HG03196 (cell line): ENCODE measurements around the gene TPP2.

Source experiments
- ATAC-seq: cut with Tn5 transposase; IDR thresholded peaks from one replicate; pipeline ENCODE4 v1.9.1; 2021; ENCODE audit not compliant: unreplicated experiment

TPP2 gene

DNA sequence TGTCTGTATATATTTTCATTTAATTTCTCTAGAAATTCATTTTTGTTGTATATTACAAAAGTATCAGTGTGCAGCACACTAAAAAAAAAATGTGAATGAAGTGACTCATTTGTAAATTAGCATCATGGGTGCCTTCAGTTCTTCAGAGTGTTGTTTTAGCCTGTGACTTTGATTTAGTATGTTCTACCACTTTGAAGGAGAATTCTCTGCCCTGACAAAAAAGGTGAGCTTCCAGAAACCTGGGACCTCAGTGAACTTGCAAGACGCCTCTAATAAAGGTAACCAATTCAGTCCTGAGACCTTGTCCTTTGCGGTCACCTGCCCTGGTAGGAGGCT is 95.7 kb downstream of the TPP2 start:
- ATAC-seq, result no peak

DNA sequence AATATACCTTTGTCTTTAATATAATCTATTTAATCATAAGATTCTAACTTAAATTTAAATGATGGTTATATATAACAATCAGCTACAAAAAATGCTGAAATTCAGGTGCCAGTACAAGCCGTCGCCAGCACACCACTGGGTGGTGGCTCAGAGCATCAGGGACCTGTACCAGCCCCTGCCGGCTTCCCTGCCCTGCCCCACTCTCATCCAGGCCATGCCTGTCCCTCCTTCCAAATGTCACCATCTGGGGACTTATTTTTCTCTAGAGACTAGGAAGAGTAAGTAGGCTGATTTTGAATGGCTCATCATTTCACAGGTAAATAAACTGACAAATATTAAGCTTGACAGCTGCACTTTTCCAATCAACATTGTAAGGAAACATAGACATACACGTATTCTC is 96.5 kb downstream of the TPP2 start:
- ATAC-seq, result no peak

DNA sequence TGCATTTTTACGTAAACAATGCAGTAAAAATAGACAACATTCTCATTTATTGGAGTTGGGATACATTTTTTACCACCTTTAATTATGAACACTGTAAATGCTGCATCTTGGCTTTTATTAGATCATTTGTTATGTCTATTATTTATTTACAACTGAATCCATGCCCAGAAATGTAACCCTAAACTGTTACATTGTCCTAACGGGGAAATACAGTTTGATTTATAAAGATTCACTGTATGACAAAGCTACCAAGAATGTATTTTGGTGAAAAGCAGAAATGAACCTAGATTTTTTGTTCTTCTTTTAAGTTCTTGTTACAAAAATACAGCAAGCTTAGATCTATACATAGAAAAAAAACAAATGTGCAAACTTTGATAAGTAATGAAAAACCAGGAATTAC is 97.0 kb downstream of the TPP2 start:
- no peak for ATAC-seq

DNA sequence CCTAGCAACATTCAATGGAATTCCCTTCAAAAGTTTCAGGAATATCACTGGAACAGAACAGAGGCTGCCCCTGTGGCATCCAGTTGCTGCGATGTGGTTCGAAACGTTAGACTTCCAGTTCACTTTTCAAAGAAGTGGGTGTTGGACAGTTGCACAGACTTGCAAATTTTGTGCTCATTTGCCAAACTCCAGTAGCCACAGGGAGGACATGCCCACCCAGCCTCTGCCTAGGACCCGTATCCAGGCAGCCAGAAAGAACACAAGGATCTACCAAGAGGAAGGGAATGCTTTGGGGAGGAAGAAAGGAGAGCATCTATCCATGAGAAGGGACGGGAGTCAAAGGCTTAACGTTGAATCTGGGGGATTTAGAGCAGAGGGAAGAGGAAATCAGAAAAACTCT is 98.2 kb downstream of the TPP2 start, which contains the start of gene METTL21C:
Gene METTL21C (minus strand): TSS at position 108 of the 400 bp plus-strand sequence. CDS start 546 bp downstream, outside the sequence.
- ATAC-seq, result no peak

DNA sequence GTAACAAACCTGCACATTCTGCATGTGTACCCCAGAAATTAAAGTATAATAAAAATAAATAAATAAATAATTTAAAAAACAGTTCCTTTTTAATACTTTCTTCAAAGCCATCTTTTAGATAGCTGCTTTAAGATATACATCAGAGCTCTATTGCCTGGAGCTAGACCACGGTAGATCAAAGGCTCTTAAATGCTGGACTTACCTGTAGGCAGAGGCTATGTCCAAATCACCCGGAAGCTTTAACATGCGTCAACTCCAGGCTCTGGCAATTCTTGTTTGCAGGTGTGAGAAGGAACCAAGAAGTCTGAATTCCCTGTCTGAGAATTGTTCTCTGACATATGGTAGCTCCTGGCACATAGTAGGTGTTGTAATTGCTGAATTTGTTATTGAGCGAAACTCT is 99.7 kb downstream of the TPP2 start:
- ATAC-seq, result no peak

DNA sequence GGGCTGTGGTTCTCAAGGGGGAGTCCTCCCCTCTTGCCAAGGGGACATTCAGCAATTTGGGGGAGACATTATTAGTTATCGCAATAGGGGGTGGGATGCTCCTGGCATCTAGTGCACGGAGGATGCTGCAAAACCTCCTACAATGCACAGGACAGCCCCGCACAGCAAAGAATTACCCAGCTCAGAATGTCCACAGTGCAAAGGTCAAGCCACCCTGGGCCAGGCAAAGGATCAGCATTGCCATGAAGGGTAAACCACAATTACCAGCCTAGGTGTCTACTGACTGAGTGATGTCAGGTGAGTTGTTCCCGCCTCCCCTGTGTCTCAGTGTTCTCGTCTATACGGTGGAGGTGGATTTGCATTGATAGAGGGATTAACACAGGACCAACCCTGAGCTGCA is 100.5 kb downstream of the TPP2 start:
- ATAC-seq, result no peak

DNA sequence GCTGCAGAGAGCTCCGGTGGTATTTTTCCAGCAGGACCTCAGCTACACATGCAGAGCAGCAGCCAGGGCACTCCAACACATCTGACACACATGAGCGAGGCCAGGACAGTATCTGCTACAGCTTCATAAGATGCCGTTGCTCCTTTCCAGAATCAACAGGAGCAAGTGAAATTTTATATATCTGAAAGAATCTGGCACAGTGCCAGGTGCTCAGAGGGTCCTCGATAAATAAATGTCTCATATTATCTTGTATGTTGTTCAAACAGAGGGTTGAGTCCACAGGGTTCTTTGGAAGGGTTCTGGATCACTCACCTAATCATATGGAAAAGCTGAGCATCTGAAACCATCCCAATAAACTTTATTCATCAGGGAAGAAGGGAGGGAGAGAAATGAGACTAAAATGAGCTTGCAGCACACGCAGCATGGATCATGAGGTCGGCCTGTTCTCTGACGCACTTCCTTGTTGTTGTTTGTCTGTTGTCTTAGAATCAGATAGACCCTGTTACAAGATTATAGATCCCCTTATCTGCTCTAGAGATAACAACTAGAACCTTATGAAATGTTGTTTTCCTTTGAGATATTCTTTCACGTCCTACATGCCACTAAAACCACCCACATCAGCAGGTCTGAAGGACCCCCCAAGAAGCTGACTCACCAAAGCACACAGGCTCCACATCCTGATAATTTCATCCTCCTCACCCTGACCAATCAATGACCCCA is 101.3 kb downstream of the TPP2 start:
- ATAC-seq, result no peak

DNA sequence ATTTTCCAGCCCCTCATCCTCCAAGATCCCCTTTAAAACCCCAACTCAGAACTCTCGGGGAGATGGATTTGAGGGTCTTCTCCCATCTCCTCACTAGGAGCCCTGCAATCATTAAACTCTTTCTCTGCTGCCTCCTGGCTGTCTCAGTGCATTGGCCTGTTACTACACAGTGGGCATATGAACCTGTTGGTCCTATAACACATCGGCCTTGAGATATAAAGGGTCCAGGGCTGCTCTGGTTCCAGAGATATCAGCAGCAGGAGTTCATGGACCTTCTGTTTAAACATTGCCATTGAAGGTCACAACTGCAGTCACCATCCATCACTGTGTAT is 101.8 kb downstream of the TPP2 start:
- ATAC-seq, result no peak

DNA sequence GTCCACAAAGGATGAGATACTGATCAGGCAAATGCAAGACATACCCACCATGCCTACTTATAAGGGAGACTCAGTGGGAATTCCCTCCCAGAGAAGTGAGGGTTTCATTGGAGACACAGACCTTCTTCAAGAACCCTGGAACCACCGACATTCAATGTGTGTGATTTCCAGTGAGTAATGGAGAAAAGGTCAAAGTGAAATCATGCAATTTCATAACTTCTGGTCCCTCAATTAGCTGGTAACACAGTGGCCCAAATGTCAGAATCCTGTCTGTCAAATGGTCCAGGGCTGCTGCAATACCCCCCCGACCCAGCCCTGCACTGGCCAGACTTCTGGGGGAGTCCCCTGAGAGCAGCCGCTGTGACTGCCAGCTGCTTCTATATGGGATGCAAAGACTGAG is 102.7 kb downstream of the TPP2 start:
- ATAC-seq, result no peak

DNA sequence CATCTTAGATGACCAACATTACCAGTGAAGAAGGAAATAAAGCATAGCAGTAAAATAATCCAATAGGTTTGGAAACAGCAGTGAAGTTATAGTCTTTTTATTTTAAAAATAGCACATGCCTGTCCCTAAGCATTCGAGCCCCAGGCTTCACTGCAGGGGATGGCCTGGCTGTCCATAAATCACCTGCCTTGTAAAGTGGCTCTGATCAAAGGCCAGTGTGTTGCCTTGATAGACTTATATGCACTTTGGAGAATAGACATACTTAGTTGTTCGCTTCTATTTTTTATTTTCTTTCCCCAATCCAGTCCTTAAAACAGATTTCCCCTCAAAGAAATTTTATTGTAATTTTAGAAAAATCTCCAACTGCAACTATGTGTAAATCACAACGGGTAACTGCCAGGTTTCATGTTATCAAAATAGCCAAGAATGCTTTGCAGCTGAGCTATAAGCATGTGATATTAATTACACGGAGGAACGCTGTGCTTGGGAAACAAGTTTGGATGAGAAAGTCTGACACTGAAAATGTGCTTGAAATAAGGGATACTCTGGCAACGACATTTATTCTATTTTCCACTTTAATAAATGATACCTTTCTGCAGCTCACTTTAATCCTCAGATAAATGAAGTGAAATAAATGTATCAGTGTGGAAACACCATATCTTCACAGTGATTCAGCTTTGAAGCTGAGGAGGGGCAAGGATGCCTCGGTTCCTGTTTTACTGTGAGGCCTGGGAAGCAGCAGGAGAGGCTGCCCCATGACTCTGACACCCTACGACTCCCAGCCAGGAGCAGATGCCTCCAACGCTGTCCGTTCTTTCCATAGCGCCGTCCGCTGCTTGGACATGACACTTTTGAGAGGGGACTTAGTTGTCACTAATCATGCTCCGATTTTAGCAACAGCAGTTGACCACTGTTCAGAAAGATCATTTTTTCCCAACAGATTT is 103.6 kb downstream of the TPP2 start:
- no peak for ATAC-seq

DNA sequence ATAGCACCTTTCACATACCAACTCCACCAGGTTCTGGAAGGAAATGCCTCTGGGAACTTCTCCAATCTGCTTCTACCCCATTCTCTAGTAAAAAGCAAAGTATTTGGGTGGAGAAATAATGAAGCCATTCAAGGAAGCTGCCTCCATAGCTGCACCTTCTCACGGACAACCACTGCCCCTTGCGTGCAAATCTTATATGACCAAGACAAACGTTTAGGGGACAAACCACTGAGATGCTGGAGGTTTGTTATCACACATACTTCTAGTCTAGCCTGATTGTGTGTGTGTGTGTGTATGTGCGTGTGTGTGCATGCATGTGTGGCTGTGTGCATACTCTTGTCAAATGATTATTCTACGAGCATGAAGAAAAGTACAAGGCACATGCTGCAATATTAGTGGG is 104.5 kb downstream of the TPP2 start:
- ATAC-seq, result no peak

DNA sequence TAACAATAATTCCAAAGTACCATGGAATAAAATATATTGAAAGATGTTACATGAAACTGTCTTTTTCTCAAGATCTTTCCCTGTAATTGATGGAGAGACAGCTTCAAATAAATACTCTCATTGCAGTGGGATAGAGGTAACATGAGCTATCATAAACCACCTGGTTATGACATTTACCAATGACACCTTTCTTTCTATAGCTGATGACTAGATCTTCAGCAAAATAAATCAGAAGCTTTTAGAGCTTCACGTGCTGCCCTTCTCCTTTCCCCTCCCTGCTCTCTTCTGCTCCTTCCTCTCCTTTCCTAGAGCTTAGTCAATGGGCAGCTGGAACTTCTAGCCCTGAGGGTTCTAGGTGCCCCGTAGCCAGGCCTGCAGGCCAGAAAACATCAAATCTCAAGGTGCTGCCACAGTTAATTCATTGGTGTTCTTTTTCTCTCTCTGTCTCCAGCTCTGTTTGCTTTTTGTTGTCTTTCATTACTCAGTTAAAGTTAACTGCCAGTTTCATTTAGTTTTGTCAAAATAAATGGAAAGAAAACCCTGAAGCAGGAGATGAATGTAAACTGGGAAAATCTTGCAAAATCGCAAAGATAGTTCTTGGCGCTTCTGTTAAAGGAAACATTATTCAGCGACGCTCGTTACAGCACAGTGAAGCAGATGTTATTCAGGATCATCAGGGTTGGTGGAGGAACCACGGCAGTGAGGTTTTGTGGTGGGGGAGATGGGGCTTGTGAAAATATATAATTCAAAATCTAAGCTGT is 106.4 kb downstream of the TPP2 start:
- no peak for ATAC-seq

DNA sequence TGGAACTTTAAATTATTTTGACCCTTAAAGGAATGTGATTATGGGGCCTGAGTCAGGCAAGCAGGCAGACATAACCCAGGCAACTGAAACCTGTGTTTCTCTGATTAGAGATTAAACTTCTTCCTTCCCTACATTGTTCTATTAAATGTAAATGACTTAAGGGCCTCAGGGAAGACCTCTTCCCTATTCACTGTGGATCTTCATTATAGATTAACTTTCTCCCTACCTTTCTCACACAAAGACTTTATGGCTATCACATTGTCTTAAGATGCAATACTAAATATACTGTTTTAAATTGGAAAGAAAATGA is 106.9 kb downstream of the TPP2 start:
- ATAC-seq, result no peak

DNA sequence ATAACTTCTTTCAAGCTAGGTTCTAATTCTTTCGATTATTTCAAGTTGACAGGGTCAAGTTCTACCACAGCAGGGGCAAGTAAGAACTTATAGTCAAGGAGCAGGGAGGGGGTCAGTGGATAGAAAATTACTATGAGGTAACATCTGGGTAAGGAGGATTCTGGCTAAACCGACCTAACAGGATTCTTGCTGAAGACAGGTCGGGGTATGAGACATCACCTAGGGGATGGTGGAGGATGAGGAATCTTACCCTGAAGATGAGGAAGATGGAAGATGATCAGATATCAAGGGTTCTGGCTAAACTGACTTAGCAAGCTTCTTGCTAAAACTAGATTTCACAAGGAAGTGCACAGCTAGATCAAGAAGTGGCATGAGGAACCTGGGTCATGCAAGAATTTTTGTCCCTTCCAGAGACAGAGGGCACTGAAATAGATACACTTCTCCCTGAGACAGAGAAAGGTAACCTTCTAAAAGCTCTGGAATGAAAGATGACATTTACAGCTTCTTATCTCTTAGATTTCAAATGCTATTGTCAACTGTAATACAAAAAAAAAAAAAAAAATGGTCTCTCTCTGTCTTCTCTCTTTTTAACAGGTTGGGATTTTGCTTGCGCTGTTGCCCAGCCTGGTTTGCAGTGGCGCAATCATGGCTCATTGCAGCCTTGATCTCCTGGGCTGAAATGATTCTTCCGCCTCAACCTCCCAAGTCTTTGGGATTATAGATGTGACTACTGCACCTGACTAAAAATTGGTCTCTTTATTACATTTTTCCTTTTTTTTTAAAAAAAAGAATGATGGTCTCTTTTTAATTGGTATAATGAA is 107.7 kb downstream of the TPP2 start:
- no peak for ATAC-seq

DNA sequence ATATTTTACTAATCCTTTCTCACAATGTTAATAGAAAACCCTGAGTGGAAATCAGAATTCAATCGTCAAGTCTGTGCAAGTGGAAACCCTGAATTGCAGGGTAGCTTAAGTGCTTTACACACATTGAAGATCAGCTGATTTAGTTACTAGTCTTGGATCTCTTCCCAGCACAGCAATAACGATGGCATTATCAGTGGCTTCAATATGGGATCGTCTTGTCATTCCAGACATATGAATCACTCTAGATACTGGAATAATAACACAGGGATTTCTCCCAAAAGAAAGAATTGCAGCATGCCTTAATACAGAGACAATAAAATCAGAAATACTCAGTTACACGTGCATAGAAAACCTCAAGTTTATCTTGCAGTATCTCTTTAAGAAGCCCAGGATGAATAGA is 110.7 kb downstream of the TPP2 start:
- no peak for ATAC-seq

DNA sequence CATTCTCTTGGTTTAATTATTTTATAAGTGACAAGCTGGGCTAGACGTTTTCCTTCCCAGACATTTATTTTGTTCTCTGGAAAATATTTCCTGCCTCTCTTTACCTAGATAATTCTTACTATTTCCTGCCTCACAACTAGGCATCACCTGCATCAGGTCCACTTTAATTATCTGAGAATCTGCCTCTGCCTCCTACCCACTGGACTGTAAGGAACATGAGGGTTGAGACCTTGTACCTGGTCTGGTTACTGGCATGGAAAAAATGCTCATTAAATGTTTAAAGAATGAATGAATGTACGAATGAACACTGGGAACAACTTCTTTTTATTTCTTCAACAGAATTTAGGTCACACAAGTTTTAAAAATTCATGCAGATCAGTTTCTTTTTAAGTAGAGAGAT is 111.4 kb downstream of the TPP2 start:
- ATAC-seq, result no peak

DNA sequence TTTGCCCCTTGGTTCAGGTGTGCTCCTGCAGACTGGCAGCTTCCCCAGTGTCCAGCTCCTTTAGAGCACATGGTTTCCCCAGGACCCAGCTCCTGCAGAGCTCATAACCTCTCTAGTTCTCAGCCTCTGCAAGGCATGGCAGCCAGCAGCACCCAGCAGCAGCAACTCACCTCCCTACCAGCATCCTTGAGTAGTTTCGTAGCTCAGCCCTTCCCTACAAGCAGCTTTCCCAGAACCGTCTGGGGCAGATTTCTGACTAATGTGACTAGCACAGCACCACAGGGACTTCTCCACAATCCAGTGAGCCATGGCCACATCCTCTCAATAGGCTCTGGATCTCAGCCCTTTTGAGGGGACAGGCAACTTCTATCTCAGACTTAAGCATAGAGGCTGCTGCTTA is 112.2 kb downstream of the TPP2 start:
- ATAC-seq, result no peak

DNA sequence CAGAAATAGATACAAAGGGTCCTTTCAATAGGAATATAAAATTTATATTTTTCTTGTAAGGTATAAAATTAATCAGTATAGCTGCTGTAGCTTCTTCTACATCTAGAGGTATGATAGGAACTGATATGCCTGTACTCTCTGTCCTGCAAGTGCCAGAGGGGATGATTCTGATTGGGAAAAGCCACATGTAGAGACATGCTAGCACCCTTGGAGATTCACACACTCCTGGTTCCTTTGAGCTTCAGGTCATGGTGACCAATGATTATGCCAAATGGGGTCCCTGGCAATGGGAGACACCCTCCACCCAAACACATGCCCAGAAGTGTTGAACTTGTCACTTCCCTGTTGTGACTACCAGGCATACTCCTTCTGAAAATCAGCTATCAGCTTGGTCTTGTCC is 112.8 kb downstream of the TPP2 start:
- no peak for ATAC-seq

DNA sequence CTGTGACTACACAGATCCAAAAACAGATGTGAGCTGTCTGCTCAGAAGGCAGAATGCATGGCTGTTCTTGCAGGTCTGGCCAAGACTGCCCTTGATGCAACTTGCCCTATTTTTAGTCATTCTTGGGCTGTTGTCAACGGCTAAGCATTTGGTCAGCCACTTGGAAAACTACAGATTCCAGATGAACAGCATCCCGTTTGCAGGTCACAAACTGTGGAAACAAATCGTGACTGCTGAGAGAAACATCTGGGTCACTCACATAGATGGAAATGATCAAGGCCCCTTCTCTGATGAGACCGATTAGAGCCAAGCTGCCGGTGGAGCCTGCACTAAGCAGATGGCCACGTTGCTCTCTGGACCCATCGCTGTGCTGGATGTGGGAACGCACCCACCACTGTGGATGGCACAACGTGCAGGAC is 113.5 kb downstream of the TPP2 start:
- no peak for ATAC-seq

DNA sequence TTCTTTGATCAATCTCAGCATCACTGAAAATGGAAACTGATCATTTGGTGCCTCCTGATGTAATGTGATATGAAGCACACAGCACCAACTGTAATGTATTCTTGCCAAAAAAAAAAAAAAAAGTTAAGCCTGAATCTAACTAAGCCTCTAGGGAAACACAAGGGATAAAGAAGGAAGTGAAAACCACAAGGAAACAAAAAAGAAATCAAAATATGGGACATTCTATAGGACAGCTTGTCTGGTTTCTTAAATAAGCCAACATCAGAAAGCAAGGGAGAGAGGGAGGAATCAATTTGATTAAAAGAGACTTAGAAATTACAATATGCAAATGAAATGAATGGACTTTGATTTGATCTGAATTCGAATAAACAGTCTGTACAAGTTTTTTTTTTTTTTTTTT is 118.7 kb downstream of the TPP2 start:
- ATAC-seq, result no peak

DNA sequence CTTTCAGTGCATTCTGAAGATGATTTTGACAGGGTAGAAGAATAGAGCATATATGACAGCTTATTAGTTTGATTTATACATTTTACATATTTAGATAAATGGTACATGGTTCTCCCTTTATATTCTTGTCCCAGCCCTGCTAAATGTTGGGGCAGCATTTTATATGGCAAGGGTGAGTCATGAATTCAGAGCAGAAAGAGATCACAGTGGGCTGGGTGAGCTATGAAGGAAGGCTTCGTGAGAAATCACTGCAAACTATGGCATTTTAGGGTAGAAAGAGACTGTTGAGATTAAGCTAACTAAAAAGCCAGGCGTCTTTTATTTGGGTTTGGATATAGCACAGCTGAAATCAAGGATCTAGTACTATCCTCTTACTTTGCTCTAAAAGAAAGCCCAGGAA is 122.0 kb downstream of the TPP2 start:
- ATAC-seq, result no peak
